Activated CD8-positive, alpha-beta memory T cell treated with anti-CD3 and anti-CD28 coated beads, Interleukin-2, amount 10 ng/mL, durations not matched to agents 7 days and 5 days (primary cell): ENCODE data around the gene PLCH2. TPM values are rescaled to one million over a fixed set of nuclear protein-coding genes. Genes with fewer than 3 reads are reported as not detected.

Source experiments
- ATAC-seq: fragments of 150-1000 bp; cut with Tn5 transposase; one replicate; pipeline ENCODE4 v1.10.0; 2021; ENCODE audit warnings: moderate library complexity
- CTCF ChIA-PET: fragments of 350-600 bp; sonication (Branson Sonifier 250); formaldehyde crosslinking; loops from one replicate; lab custom pipeline; 2021; ENCODE audit warnings: antibody characterized with exemption; lab: Charles Lee
- DNase-seq: peaks from one replicate; pipeline ENCODE4 v3.0.0-alpha.2; 2020
- H3K27ac Mint-ChIP-seq: one replicate; pipeline ENCODE4 v1.8.0; 2021; ENCODE audit warnings: mild to moderate bottlenecking, mixed read lengths
- H3K27me3 Mint-ChIP-seq: one replicate; pipeline ENCODE4 v1.8.0; 2021; ENCODE audit warnings: mixed read lengths
- H3K36me3 Mint-ChIP-seq: one replicate; pipeline ENCODE4 v1.8.0; 2021; ENCODE audit warnings: mild to moderate bottlenecking, mixed read lengths
- H3K4me1 Mint-ChIP-seq: one replicate; pipeline ENCODE4 v1.8.0; 2021; ENCODE audit warnings: mixed read lengths
- H3K4me3 Mint-ChIP-seq: one replicate; pipeline ENCODE4 v1.8.0; 2021; ENCODE audit warnings: mild to moderate bottlenecking, moderate library complexity, mixed read lengths
- H3K9me3 Mint-ChIP-seq: one replicate; pipeline ENCODE4 v1.8.0; 2022; ENCODE audit warnings: low read depth, mixed read lengths
- total RNA-seq, 2 experiments: library from RNA; stranded (reverse); gene quantifications; one replicate each; pipeline ENCODE4 v1.2.3, GENCODE V29; 2021

The PLCH2 gene
- 10 to 100 TPM in 1 of 2 experiments, 1 to 10 TPM in 1; 6.5 to 13.5 TPM for total RNA-seq

GRCh38 chr1:2476061-2476999 lies at the start of gene PLCH2:
Gene PLCH2, plus strand, starts transcription at chr1:2476289. Its CDS starts 300 bp downstream, at chr1:2476589.
- ATAC-seq = no peak
- no peak for DNase-seq
- Mint-ChIP-seq H3K4me3 (no peak within 1 kb of the TSS), H3K4me1 (no peaks in the 10 kb centered on the region), H3K9me3 (no peaks in the 10 kb centered on the region), H3K36me3 (no peaks in the 10 kb centered on the region), H3K27ac (no peak within 1 kb of the TSS), H3K27me3 (no peaks in the 10 kb centered on the region)
- CTCF ChIA-PET = no interaction called here

- CTCF ChIA-PET = interaction anchor here (1.2 kb wide), 1 partner anchor 10 kb away, joined by 4 read pairs; no protein-coding TSS in a partner anchor
- H3K27ac Mint-ChIP-seq = no peak overlapping the region
These were observed 49.5 kb upstream of the PLCH2 start for GRCh38 chr1:2426540-2426939.

GRCh38 chr1:2427051-2427450 lies 49.0 kb upstream of the PLCH2 start:
- CTCF ChIA-PET = no interaction called here
- Mint-ChIP-seq H3K4me1 (no peaks in the 10 kb centered on the region), H3K27ac (no peak overlapping the region), H3K27me3 (no peaks in the 10 kb centered on the region), H3K9me3 (peaks cover 3% of the 10 kb centered on the region), H3K36me3 (no peaks in the 10 kb centered on the region), H3K4me3 (no peak overlapping the region)
- no peak for ATAC-seq
- DNase-seq = no peak

More at GRCh38 chr1:2426540-2426939, 49.5 kb upstream of the PLCH2 start:
- H3K36me3 Mint-ChIP-seq = no peaks in the 10 kb centered on the region
- H3K27me3 Mint-ChIP-seq = no peaks in the 10 kb centered on the region
- no peaks in the 10 kb centered on the region for H3K4me1 Mint-ChIP-seq
- H3K9me3 Mint-ChIP-seq = peaks cover 3% of the 10 kb centered on the region
- H3K4me3 Mint-ChIP-seq = no peak overlapping the region
- DNase-seq (no peak), ATAC-seq (no peak)

DNA sequence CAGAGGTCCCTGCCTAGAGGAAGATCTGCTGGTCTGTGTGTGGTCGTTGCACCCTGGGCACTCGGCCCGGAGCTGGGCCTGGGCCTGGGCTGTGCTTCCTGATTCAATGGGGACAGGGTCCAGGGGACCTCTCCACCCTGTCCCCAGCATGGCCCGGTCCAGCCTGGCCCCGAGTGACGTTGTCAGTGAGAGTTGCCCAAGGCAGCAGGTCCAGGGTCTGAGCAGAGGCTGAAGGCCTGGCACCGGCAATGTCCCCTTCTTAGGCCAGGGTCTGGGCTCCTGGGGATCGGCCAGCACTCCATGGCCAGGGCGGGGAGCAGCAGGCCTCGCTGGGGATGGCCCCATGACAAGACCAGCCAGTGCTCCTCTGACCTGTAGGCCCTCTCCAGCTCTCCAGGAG lies 48.1 kb upstream of the PLCH2 start:
- Mint-ChIP-seq H3K4me1 (no peaks in the 10 kb centered on the region), H3K9me3 (peaks cover under 1% of the 10 kb centered on the region)
- no peak for ATAC-seq

GRCh38 chr1:2428490-2428889 lies 47.6 kb upstream of the PLCH2 start:
- H3K4me1 Mint-ChIP-seq = no peaks in the 10 kb centered on the region
- H3K36me3 Mint-ChIP-seq = no peaks in the 10 kb centered on the region
- CTCF ChIA-PET = no interaction called here
- no peak overlapping the region for H3K4me3 Mint-ChIP-seq
- ATAC-seq (no peak), DNase-seq (no peak)
- no peaks in the 10 kb centered on the region for H3K9me3 Mint-ChIP-seq
- H3K27ac Mint-ChIP-seq = no peak overlapping the region
- H3K27me3 Mint-ChIP-seq = no peaks in the 10 kb centered on the region

More for the DNA sequence above, 48.1 kb upstream of the PLCH2 start:
- CTCF ChIA-PET = no interaction called here
- no peak for DNase-seq
- Mint-ChIP-seq H3K4me3 (no peak overlapping the region), H3K27ac (no peak overlapping the region), H3K36me3 (no peaks in the 10 kb centered on the region), H3K27me3 (no peaks in the 10 kb centered on the region)

- Mint-ChIP-seq H3K27me3 (no peaks in the 10 kb centered on the region), H3K36me3 (no peaks in the 10 kb centered on the region), H3K4me1 (no peaks in the 10 kb centered on the region), H3K27ac (no peak overlapping the region), H3K9me3 (no peaks in the 10 kb centered on the region), H3K4me3 (no peak overlapping the region)
- ATAC-seq (no peak), DNase-seq (no peak)
- CTCF ChIA-PET = interaction anchor here (1.0 to 1.7 kb wide), 6 partner anchors 9 to 156 kb away, joined by 3 to 13 read pairs (median 5); partner anchors contain the start of genes PANK4 and PRXL2B
These were observed 46.1 kb upstream of the PLCH2 start for GRCh38 chr1:2429780-2430591.

GRCh38 chr1:2430592-2430973 lies 45.5 kb upstream of the PLCH2 start:
- no peak for ATAC-seq
- Mint-ChIP-seq H3K4me1 (no peaks in the 10 kb centered on the region), H3K27me3 (no peaks in the 10 kb centered on the region), H3K4me3 (no peak overlapping the region), H3K9me3 (no peaks in the 10 kb centered on the region), H3K36me3 (no peaks in the 10 kb centered on the region), H3K27ac (no peak overlapping the region)
- CTCF ChIA-PET = interaction anchor here (1.0 to 1.7 kb wide), 5 partner anchors 15 to 156 kb away, joined by 3 to 13 read pairs (median 4); partner anchors contain the start of genes PANK4 and PRXL2B
- no peak for DNase-seq

DNA sequence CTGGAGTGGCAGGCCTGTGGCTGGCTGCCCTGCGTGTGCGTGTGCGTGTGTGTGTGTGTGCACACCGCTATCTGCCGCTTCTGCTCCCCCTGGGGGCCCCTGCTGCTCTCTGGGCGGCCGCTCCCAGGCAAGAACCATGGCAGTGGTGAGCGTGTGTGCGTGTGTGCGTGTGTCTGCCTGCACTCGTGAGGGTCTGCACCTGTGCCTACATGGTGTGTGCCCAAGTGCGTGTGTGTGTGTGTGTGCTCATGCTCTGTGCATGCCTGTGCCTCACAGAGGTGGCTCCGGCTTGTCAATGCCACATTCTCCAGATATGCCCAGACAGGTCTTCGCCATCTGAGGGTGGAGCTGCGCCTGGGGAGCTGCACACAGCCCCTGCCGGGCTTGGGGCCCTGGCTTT lies 45.0 kb upstream of the PLCH2 start:
- CTCF ChIA-PET = interaction anchor here (1.7 kb wide), 1 partner anchor 117 kb away, joined by 13 read pairs; no protein-coding TSS in a partner anchor
- Mint-ChIP-seq H3K4me1 (no peaks in the 10 kb centered on the region), H3K4me3 (no peak overlapping the region), H3K9me3 (no peaks in the 10 kb centered on the region), H3K27ac (no peak overlapping the region), H3K36me3 (no peaks in the 10 kb centered on the region), H3K27me3 (no peaks in the 10 kb centered on the region)
- ATAC-seq (no peak), DNase-seq (no peak)

DNA sequence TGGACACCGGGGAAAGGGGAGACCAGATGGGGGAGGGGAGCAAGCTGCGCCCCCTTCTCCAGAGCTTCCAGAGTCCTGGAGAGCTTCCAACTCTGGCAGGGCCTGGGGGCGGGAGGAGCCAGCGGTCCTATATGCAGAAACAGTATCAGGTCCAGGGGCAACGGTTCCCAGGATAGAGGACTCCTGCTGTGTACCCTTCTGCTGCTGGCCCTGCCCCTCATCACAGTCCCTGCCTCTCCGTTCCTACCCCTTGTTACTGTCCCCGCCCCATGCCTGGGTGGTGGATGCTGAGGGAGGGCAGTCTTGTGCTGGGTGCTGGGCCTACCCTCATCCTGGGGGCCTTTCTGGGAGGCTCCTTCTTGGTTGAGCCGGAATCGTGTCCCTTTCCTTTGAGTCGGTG lies 44.6 kb upstream of the PLCH2 start:
- no peaks in the 10 kb centered on the region for H3K27me3 Mint-ChIP-seq
- no peaks in the 10 kb centered on the region for H3K9me3 Mint-ChIP-seq
- no peak overlapping the region for H3K27ac Mint-ChIP-seq
- DNase-seq (no peak), ATAC-seq (no peak)
- no peaks in the 10 kb centered on the region for H3K4me1 Mint-ChIP-seq
- no peak overlapping the region for H3K4me3 Mint-ChIP-seq
- CTCF ChIA-PET = no interaction called here
- no peaks in the 10 kb centered on the region for H3K36me3 Mint-ChIP-seq

- no peak overlapping the region for H3K27ac Mint-ChIP-seq
- H3K4me3 Mint-ChIP-seq = no peak overlapping the region
- no peak for ATAC-seq
- no peaks in the 10 kb centered on the region for H3K36me3 Mint-ChIP-seq
- H3K27me3 Mint-ChIP-seq = no peaks in the 10 kb centered on the region
- CTCF ChIA-PET = no interaction called here
- no peaks in the 10 kb centered on the region for H3K9me3 Mint-ChIP-seq
- no peaks in the 10 kb centered on the region for H3K4me1 Mint-ChIP-seq
- DNase-seq = no peak
These were observed 43.6 kb upstream of the PLCH2 start for GRCh38 chr1:2432441-2432844.

DNA sequence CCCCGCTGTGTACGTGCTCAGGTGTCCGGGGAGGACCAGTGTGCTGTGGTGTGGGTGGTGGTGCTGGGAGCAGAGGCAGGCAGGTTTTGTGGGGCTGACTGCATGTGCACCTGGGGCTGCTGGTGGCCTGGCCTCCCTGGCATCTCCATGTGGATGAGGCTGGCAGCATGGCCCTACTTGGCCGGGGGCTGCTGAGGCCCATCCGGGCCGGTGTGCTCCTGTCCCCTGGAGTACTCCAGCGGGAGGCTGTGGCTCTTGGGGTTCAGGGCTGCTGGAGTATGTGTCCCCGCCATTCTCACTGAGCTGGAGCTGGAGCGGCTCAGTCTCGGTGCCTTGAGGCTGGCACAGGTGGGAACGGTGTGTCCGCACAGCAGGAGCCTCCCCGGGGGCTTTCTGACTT lies 42.9 kb upstream of the PLCH2 start:
- DNase-seq (no peak), ATAC-seq (no peak)
- Mint-ChIP-seq H3K4me1 (no peaks in the 10 kb centered on the region), H3K9me3 (no peaks in the 10 kb centered on the region), H3K36me3 (no peaks in the 10 kb centered on the region), H3K4me3 (no peak overlapping the region), H3K27me3 (no peaks in the 10 kb centered on the region), H3K27ac (no peak overlapping the region)
- CTCF ChIA-PET = no interaction called here

DNA sequence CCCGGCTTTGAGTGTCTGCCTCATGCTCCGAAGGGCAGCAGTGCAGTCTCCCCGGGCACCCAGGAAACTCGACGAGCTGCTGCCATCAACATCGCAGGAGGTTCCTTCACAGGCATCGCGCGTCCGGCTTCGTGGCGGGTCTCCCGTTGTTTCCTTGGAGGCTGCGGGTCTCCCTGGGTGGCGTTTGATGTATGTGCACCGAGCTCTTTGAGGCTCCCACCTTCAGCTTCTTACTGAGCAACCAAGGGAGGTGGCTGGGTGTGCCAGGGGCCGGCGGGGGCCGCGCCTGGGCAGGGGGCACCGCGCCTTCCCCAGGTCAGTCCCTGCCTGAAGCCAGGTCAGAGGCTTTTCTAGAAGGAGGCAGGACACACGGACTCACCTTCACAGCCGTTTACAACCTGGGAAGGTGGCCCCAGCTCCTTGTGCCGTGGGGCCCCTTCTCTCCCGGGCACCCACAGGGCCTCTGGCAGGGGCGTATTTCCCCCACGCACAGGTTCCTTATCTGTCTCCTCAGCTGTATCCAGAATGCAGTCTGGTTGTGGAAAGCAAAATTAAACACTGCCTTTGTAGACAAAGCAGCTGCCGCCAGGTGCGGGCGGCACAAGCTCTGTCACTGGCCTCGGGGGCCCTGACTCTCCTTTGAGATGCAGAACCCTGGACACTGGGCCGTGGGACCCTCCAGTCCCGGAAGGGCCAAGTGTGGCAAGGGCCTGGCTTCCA lies 42.0 kb upstream of the PLCH2 start:
- CTCF ChIA-PET = no interaction called here
- no peak for ATAC-seq
- Mint-ChIP-seq H3K9me3 (no peaks in the 10 kb centered on the region), H3K4me3 (no peak overlapping the region), H3K27me3 (no peaks in the 10 kb centered on the region), H3K36me3 (no peaks in the 10 kb centered on the region), H3K4me1 (no peaks in the 10 kb centered on the region), H3K27ac (no peak overlapping the region)
- no peak for DNase-seq

GRCh38 chr1:2435091-2435490 lies 41.0 kb upstream of the PLCH2 start:
- DNase-seq (no peak), ATAC-seq (no peak)
- no peak overlapping the region for H3K4me3 Mint-ChIP-seq
- H3K36me3 Mint-ChIP-seq = no peaks in the 10 kb centered on the region
- no peaks in the 10 kb centered on the region for H3K27me3 Mint-ChIP-seq
- peaks cover 4% of the 10 kb centered on the region for H3K4me1 Mint-ChIP-seq
- H3K9me3 Mint-ChIP-seq = no peaks in the 10 kb centered on the region
- CTCF ChIA-PET = no interaction called here
- no peak overlapping the region for H3K27ac Mint-ChIP-seq
